Testis (tissue), 3 donors: ENCODE measurements around the gene ZFP36L2. TPM values are rescaled to one million over a fixed set of nuclear protein-coding genes. Genes with fewer than 3 reads are reported as not detected.

Experiments used
- DNase-seq: peaks from one replicate; pipeline ENCODE4 v3.0.0-alpha.2; 2019
- H3K27ac ChIP-seq, 2 donors: fragments of 200-600 bp; sonication (generic); one replicate each; pipeline ENCODE4 v1.5.1; 2019
- H3K27me3 ChIP-seq: fragments of 200-600 bp; sonication (generic); one replicate; pipeline ENCODE4 v1.5.1; 2019
- H3K36me3 ChIP-seq: fragments of 200-600 bp; sonication (generic); one replicate; pipeline ENCODE4 v1.5.1; 2017; ENCODE audit warnings: low read depth; ENCODE audit errors: missing control alignments
- H3K4me1 ChIP-seq: fragments of 200-600 bp; sonication (generic); one replicate; pipeline ENCODE4 v1.5.1; 2019
- H3K4me3 ChIP-seq, 2 donors: fragments of 200-600 bp; sonication (generic); one replicate each; pipeline ENCODE4 v1.5.1; 2017 to 2019
- H3K9me3 ChIP-seq: fragments of 200-600 bp; sonication (generic); one replicate; pipeline ENCODE4 v1.5.1; 2017
- POLR2A ChIP-seq: fragments of 450-650 bp; IDR thresholded peaks from one replicate; pipeline ENCODE4 v1.6.1; 2017; ENCODE audit warnings: antibody characterized with exemption, mild to moderate bottlenecking, moderate library complexity
- WGBS, 2 donors: methylation state at CpG; one replicate each; pipeline ENCODE4 v1.1.5; 2018; 5-methylcytosine and 5-hydroxymethylcytosine counted together
- intact Hi-C: fragments of 100-400 bp; cut with DNase I; formaldehyde crosslinking; loops from one replicate; pipeline ENCODE4 v1.15.1; 2023; ENCODE audit warnings: low total_unique reads
- polyA plus RNA-seq: library from polyadenylated mRNA; stranded (reverse); fragments of 350-450 nt; fragmentation: Illumina TruSeq; extraction: RNeasy Lipid Tissue Mini Kit (QIAGEN cat#74804); gene quantifications from one replicate; pipeline ENCODE4 v1.2.3, GENCODE V29; 2014; ENCODE audit warnings: low read depth, low replicate concordance; ENCODE audit not compliant: insufficient read depth
- total RNA-seq, 2 donors: library from RNA; depleted of rRNA; stranded (reverse); fragments of >200 nt; gene quantifications; one replicate each; pipeline ENCODE4 v1.2.3, GENCODE V29; 2016
- TF ChIP-seq, protein P1 (sequence below), 3 experiments: fragments of 450-650 bp in 2 of 3; fragments of 200-600 bp in 1 of 3; sonication (generic) in 1 of 3; IDR thresholded peaks; one replicate each; pipeline ENCODE4 v1.5.1; 2016 to 2019; ENCODE audit warnings: antibody characterized with exemption in 3 of 3, mild to moderate bottlenecking in 2 of 3, moderate library complexity in 1 of 3

Gene ZFP36L2
- total and polyA plus RNA-seq, 3 donors from 2014 or later: 35.7 to 54.4 (median 45.4) TPM

GRCh38 chr2:43225788-43226557 is 433 bp downstream of the ZFP36L2 start:
- peak; percentile 62 for DNase-seq
- Histone ChIP-seq H3K4me1 (peaks cover 31% of the 10 kb centered on the region), H3K36me3 (no peaks in the 10 kb centered on the region), H3K27me3 (no peaks in the 10 kb centered on the region), H3K9me3 (no peaks in the 10 kb centered on the region), H3K4me3 (peak overlapping the region; percentile 84 to 97), H3K27ac (peak overlapping the region; percentile 92 to 100)
- intact Hi-C loops: loop anchor here (5.0 to 10.0 kb wide), 3 partner anchors 254 to 381 kb away; no protein-coding TSS in a partner anchor
- TF ChIP-seq, protein P1, sequence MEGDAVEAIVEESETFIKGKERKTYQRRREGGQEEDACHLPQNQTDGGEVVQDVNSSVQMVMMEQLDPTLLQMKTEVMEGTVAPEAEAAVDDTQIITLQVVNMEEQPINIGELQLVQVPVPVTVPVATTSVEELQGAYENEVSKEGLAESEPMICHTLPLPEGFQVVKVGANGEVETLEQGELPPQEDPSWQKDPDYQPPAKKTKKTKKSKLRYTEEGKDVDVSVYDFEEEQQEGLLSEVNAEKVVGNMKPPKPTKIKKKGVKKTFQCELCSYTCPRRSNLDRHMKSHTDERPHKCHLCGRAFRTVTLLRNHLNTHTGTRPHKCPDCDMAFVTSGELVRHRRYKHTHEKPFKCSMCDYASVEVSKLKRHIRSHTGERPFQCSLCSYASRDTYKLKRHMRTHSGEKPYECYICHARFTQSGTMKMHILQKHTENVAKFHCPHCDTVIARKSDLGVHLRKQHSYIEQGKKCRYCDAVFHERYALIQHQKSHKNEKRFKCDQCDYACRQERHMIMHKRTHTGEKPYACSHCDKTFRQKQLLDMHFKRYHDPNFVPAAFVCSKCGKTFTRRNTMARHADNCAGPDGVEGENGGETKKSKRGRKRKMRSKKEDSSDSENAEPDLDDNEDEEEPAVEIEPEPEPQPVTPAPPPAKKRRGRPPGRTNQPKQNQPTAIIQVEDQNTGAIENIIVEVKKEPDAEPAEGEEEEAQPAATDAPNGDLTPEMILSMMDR (IDR thresholded peaks at IDR 0.05): no peak
- TF ChIP-seq POLR2A: peak; percentile 91
- WGBS, 2 donors: 0 to 1% methylated on average over 49 to 78 of the region's 80 CpGs

DNA sequence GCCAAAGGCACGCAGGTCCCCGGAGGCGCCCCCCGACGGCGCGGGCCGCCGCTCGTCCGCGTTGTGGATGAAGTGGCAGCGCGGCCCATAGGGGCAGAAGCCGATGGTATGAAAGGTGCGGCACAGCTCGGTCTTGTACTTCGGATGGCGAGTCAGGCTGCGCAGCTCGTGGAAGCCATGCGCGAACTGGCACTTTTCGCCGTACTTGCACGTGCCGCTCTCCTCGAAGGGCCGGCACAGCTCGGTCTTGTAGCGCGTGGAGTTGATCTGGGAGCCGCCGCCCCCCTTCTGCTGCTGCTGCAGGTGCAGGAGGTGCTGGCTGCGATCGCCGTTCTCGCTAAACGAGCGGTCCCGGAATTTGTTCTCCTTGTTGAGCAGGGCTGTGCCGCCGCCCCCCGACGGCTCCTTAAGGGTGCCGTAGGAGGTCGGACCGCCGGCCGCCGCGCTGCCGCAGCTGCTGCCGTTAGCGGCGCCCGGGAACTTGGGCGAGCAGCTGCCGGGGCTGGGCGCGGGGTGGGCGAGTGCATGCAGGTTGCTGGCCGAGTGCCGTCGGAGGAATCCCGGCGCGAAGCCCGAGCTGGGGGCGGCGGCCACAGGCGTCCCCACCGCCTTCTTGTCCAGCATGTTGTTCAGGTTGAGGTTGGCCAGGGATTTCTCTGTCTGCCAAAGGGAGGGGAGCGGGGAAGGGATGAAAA is 1.2 kb downstream of the ZFP36L2 start:
- 0 to 1% methylated on average over 27 to 63 of the region's 74 CpGs for WGBS, 2 donors
- Histone ChIP-seq H3K36me3 (no peaks in the 10 kb centered on the region), H3K27me3 (no peaks in the 10 kb centered on the region), H3K4me3 (peak overlapping the region; percentile 84 to 97), H3K9me3 (no peaks in the 10 kb centered on the region), H3K4me1 (peaks cover 35% of the 10 kb centered on the region), H3K27ac (peak overlapping the region; percentile 92 to 100)
- peak; percentile 65 for DNase-seq
- intact Hi-C loops: loop anchor here (5.0 to 10.0 kb wide), 3 partner anchors 253 to 380 kb away; no protein-coding TSS in a partner anchor
- no peak for TF ChIP-seq POLR2A
- TF ChIP-seq, protein P1 (IDR thresholded peaks at IDR 0.05): no peak

- DNase-seq: peak; percentile 43
- no peak for TF ChIP-seq POLR2A
- TF ChIP-seq, protein P1 (IDR thresholded peaks at IDR 0.05): no peak
- H3K4me1 ChIP-seq: peaks cover 39% of the 10 kb centered on the region
Measured at GRCh38 chr2:43224571-43225092, 1.8 kb downstream of the ZFP36L2 start.

DNA sequence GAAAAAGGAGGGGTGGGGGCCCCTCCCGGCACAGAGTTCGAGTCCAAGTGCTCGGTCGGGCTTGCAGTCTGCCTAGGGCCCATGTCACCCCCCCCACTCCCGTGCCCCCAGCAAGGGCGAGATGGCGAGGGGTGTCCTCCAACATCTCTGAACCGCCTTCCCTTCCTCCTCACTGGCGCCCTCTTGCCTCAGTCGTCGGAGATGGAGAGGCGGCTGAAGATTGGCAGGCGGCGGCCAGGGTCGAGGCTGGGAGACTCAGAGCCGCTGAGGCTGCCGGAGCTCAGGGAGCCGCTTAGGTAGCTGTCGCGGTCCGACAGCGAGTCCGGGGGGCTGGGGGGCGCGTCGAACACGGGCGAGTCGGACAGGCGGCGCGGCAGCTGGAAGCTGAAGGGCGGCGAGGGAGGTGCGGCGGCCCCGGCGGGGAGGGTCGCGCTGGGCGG is 2.3 kb downstream of the ZFP36L2 start:
- peak overlapping the region; percentile 84 to 97 for H3K4me3 ChIP-seq
- H3K4me1 ChIP-seq: peaks cover 40% of the 10 kb centered on the region
- no peaks in the 10 kb centered on the region for H3K27me3 ChIP-seq
- intact Hi-C loops: loop anchor here (5.0 to 10.0 kb wide), 3 partner anchors 202 to 379 kb away; no protein-coding TSS in a partner anchor
- H3K9me3 ChIP-seq: no peaks in the 10 kb centered on the region
- peak overlapping the region; percentile 92 to 100 for H3K27ac ChIP-seq
- whole genome bisulfite sequencing, 2 donors: 1 to 2% methylated on average over 12 to 41 of the region's 41 CpGs
- peak; percentile 66 for DNase-seq
- TF ChIP-seq, protein P1 (IDR thresholded peaks at IDR 0.05): no peak
- no peaks in the 10 kb centered on the region for H3K36me3 ChIP-seq

More at GRCh38 chr2:43224571-43225092, 1.8 kb downstream of the ZFP36L2 start:
- H3K36me3 ChIP-seq: no peaks in the 10 kb centered on the region
- WGBS, 2 donors: 2% methylated on average over 31 of the region's 74 CpGs; no CpG with 5 or more reads in 1 of the 2 donors
- peak overlapping the region; percentile 92 to 100 for H3K27ac ChIP-seq
- no peaks in the 10 kb centered on the region for H3K9me3 ChIP-seq
- no peaks in the 10 kb centered on the region for H3K27me3 ChIP-seq
- H3K4me3 ChIP-seq: peak overlapping the region; percentile 84 to 97
- intact Hi-C loops: loop anchor here (5.0 to 10.0 kb wide), 4 partner anchors 202 to 380 kb away; no protein-coding TSS in a partner anchor
